Measurements from ENCODE around the gene COL5A1. TPM values are rescaled to one million over a fixed set of nuclear protein-coding genes. Genes with fewer than 3 reads are reported as not detected.

The COL5A1 gene
- total and polyA plus RNA-seq, 2 donors (not counting 1 experiment from before 2014, with no cell fraction given): 72.8 to 109 TPM

DNA sequence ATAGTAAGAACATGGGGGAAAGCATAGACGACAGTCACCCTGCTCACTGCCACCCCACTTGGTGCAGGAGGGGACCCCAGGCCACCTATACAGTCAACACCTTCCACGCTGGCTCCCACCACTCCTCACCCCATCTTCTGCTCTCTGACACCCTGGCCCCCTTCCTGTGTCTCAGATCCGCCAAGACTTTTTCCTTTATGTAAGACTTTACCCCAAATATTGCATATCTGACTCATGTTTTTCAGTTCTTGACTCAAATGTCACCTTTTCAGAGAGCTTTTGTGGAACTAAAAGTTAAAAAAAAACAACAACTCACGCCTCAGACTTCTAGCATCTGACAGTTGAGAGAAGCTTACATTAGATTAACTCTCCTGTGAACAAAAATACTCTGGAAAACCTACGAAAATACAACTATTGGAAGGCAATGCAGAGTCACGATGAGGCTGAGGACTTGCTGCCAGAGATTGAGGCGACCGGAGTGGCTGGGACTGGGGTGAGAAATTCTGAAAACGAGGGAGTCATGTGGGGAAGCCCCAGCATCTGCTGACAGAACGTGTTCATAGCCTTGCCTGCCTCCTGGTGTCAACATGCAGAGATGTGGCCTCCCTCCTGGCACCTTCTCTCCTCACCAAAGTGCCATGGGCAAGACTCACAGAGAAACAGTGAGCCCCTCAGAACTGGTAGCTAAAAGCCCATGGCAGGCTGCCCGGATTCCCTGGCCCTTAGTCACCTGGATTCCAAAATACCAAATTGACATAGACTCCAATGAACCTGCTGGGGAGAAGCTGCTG is 216.6 kb downstream of the COL5A1 start:
- H3K36me3 ChIP-seq (ENCODE audit: control insufficient read depth, insufficient read depth, low read length): no peaks in the 10 kb centered on the region
- H3K27ac ChIP-seq (ENCODE audit: insufficient read depth, low read length): no peak overlapping the region
- H3K9ac ChIP-seq (ENCODE audit: insufficient read depth, low read length): no peak overlapping the region
- H4K20me1 ChIP-seq (ENCODE audit: control insufficient read depth, extremely low read depth, insufficient read depth, low read length): no peaks in the 10 kb centered on the region
- H3K79me2 ChIP-seq (ENCODE audit: control insufficient read depth, insufficient read depth, low read length): no peaks in the 10 kb centered on the region
- peak; percentile 18 to 68 for DNase-seq (ENCODE audit: low read depth in 2 of 2)
- no peak overlapping the region for H2AFZ ChIP-seq (ENCODE audit: low read length)
- peaks cover 2% of the 10 kb centered on the region for H3K27me3 ChIP-seq (ENCODE audit: control insufficient read depth, insufficient read depth, low read length)
- no peaks in the 10 kb centered on the region for H3K4me1 ChIP-seq (ENCODE audit: control insufficient read depth, extremely low read depth, insufficient read depth, low read length)
- H3K4me3 ChIP-seq (replicated peaks in 1 of 4; ENCODE audit: control extremely low read depth in 1 of 4, insufficient read depth in 1 of 4, low read depth in 3 of 4, low read length in 4 of 4): no peak overlapping the region
- TF ChIP-seq, protein P1, sequence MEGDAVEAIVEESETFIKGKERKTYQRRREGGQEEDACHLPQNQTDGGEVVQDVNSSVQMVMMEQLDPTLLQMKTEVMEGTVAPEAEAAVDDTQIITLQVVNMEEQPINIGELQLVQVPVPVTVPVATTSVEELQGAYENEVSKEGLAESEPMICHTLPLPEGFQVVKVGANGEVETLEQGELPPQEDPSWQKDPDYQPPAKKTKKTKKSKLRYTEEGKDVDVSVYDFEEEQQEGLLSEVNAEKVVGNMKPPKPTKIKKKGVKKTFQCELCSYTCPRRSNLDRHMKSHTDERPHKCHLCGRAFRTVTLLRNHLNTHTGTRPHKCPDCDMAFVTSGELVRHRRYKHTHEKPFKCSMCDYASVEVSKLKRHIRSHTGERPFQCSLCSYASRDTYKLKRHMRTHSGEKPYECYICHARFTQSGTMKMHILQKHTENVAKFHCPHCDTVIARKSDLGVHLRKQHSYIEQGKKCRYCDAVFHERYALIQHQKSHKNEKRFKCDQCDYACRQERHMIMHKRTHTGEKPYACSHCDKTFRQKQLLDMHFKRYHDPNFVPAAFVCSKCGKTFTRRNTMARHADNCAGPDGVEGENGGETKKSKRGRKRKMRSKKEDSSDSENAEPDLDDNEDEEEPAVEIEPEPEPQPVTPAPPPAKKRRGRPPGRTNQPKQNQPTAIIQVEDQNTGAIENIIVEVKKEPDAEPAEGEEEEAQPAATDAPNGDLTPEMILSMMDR (conservative IDR thresholded peaks at IDR 0.05 in 1 of 2, IDR thresholded peaks at IDR 0.05 in 1 of 2; ENCODE audit: low read depth in 1 of 2, low read length in 2 of 2): no peak
- TF ChIP-seq EZH2 (IDR thresholded peaks at IDR 0.05; ENCODE audit: low read length, missing control alignments): no peak
- no peaks in the 10 kb centered on the region for H3K9me3 ChIP-seq (ENCODE audit: control insufficient read depth, insufficient read depth, low read depth, low read length)
- no peak overlapping the region for H3K4me2 ChIP-seq (ENCODE audit: extremely low read depth, insufficient read depth, low read length)

DNA sequence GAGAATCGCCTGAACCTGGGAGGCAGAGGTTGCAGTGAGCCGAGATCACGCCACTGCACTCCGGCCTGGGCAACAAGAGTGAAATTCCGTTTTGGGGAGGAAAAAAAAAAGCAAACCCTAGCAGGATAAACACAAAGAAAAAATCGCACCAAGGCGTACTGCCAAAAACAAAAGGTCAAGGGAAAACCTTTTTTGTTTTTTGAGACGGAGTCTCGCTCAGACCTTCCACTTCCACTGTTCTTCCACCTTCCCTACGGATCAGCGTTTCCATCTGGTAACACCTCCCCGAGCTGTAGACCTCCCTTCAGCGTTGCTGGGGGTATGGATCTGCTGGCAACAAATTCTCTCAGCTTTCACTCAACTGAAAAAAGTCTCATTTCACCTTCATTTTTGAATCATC is 218.9 kb downstream of the COL5A1 start:
- Histone ChIP-seq H2AFZ (ENCODE audit: low read length) (no peak overlapping the region), H3K4me2 (ENCODE audit: extremely low read depth, insufficient read depth, low read length) (no peak overlapping the region), H3K36me3 (ENCODE audit: control insufficient read depth, insufficient read depth, low read length) (no peaks in the 10 kb centered on the region), H3K27ac (ENCODE audit: insufficient read depth, low read length) (no peak overlapping the region), H3K4me1 (ENCODE audit: control insufficient read depth, extremely low read depth, insufficient read depth, low read length) (no peaks in the 10 kb centered on the region), H3K79me2 (ENCODE audit: control insufficient read depth, insufficient read depth, low read length) (no peaks in the 10 kb centered on the region), H3K9ac (ENCODE audit: insufficient read depth, low read length) (no peak overlapping the region), H3K27me3 (ENCODE audit: control insufficient read depth, insufficient read depth, low read length) (peaks cover 2% of the 10 kb centered on the region), H3K4me3 (replicated peaks in 1 of 4; ENCODE audit: control extremely low read depth in 1 of 4, insufficient read depth in 1 of 4, low read depth in 3 of 4, low read length in 4 of 4) (no peak overlapping the region), H3K9me3 (ENCODE audit: control insufficient read depth, insufficient read depth, low read depth, low read length) (no peaks in the 10 kb centered on the region), H4K20me1 (ENCODE audit: control insufficient read depth, extremely low read depth, insufficient read depth, low read length) (no peaks in the 10 kb centered on the region)
- peak in 1 of 2 donors; percentile 15 for DNase-seq (ENCODE audit: low read depth in 2 of 2)
- TF ChIP-seq, protein P1 (conservative IDR thresholded peaks at IDR 0.05 in 1 of 2, IDR thresholded peaks at IDR 0.05 in 1 of 2; ENCODE audit: low read depth in 1 of 2, low read length in 2 of 2): no peak
- TF ChIP-seq EZH2 (IDR thresholded peaks at IDR 0.05; ENCODE audit: low read length, missing control alignments): no peak

DNA sequence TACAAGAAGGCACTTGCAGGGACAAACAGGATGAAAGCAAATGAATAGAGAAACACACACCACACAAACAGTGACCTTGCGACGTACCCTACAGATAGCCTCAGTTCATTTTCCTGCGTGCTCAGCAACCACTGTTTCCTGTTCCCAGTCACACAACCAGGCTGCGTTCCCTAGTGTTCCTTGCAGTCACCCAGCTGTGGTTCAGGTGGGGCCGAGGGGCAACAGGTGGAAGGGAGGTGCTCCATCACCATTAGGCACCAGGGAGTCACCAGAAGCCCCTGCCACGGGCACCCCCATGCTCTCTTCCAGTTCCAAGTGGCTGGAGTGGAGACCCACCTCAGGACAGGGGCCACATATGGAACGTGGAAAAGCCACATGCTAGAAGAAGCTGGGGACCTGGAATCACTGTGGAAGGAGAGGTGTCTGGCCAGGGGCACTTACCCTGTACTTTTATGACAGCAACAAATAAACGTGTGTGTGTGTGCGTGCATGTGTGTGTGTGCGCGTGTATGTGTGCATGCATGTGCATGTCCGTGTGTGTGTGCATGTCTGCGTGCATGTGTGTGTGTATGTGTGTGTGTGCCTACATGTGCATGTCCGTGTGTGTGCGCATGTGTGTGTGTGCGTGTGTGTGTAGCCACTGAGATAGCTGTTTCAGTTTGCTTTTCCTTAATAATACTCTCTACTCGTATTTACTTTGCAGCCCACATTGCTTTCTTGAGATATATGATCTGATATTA is 220.2 kb downstream of the COL5A1 start:
- no peaks in the 10 kb centered on the region for H3K36me3 ChIP-seq (ENCODE audit: control insufficient read depth, insufficient read depth, low read length)
- H2AFZ ChIP-seq (ENCODE audit: low read length): no peak overlapping the region
- H4K20me1 ChIP-seq (ENCODE audit: control insufficient read depth, extremely low read depth, insufficient read depth, low read length): no peaks in the 10 kb centered on the region
- H3K27me3 ChIP-seq (ENCODE audit: control insufficient read depth, insufficient read depth, low read length): peaks cover 2% of the 10 kb centered on the region
- no peaks in the 10 kb centered on the region for H3K9me3 ChIP-seq (ENCODE audit: control insufficient read depth, insufficient read depth, low read depth, low read length)
- no peak overlapping the region for H3K4me3 ChIP-seq (replicated peaks in 1 of 4; ENCODE audit: control extremely low read depth in 1 of 4, insufficient read depth in 1 of 4, low read depth in 3 of 4, low read length in 4 of 4)
- DNase-seq (ENCODE audit: low read depth in 2 of 2): peak in 1 of 2 donors; percentile 31
- H3K4me1 ChIP-seq (ENCODE audit: control insufficient read depth, extremely low read depth, insufficient read depth, low read length): no peaks in the 10 kb centered on the region
- H3K79me2 ChIP-seq (ENCODE audit: control insufficient read depth, insufficient read depth, low read length): no peaks in the 10 kb centered on the region
- TF ChIP-seq, protein P1 (conservative IDR thresholded peaks at IDR 0.05 in 1 of 2, IDR thresholded peaks at IDR 0.05 in 1 of 2; ENCODE audit: low read depth in 1 of 2, low read length in 2 of 2): no peak
- TF ChIP-seq EZH2 (IDR thresholded peaks at IDR 0.05; ENCODE audit: low read length, missing control alignments): no peak
- H3K4me2 ChIP-seq (ENCODE audit: extremely low read depth, insufficient read depth, low read length): no peak overlapping the region
- H3K27ac ChIP-seq (ENCODE audit: insufficient read depth, low read length): no peak overlapping the region
- H3K9ac ChIP-seq (ENCODE audit: insufficient read depth, low read length): no peak overlapping the region

Measured in fibroblast of lung (primary cell).